GM18861 (cell line): ENCODE results near the gene BMAL1.

Experiments
- ATAC-seq: cut with Tn5 transposase; IDR thresholded peaks from one replicate; pipeline ENCODE4 v1.9.1; 2021; ENCODE audit not compliant: unreplicated experiment

BMAL1 gene

GRCh38 chr11:13290221-13290980 lies 12.8 kb downstream of the BMAL1 start:
- ATAC-seq: no peak

- ATAC-seq: no peak
Observed at GRCh38 chr11:13291361-13291760, 13.8 kb downstream of the BMAL1 start.

GRCh38 chr11:13291800-13292199 lies 14.2 kb downstream of the BMAL1 start:
- no peak for ATAC-seq

- ATAC-seq: no peak
Observed at GRCh38 chr11:13292970-13293369, 15.4 kb downstream of the BMAL1 start.

GRCh38 chr11:13294178-13294577 lies 16.6 kb downstream of the BMAL1 start:
- ATAC-seq: no peak

GRCh38 chr11:13294771-13295579 lies 17.4 kb downstream of the BMAL1 start:
- ATAC-seq: no peak

GRCh38 chr11:13297308-13297916 lies 19.8 kb downstream of the BMAL1 start:
- no peak for ATAC-seq

- no peak for ATAC-seq
Observed at GRCh38 chr11:13297917-13298356, 20.3 kb downstream of the BMAL1 start.

GRCh38 chr11:13298765-13299164 lies 21.2 kb downstream of the BMAL1 start:
- no peak for ATAC-seq

- ATAC-seq: no peak
Observed at GRCh38 chr11:13301522-13301921, 23.9 kb downstream of the BMAL1 start.

GRCh38 chr11:13302420-13302958 lies 24.9 kb downstream of the BMAL1 start:
- no peak for ATAC-seq

- no peak for ATAC-seq
Observed at GRCh38 chr11:13303668-13304649, 26.4 kb downstream of the BMAL1 start.

GRCh38 chr11:13304655-13305335 lies 27.2 kb downstream of the BMAL1 start:
- ATAC-seq: no peak

GRCh38 chr11:13308704-13309103 lies 31.1 kb downstream of the BMAL1 start:
- ATAC-seq: no peak

GRCh38 chr11:13309156-13309555 lies 31.6 kb downstream of the BMAL1 start:
- no peak for ATAC-seq

GRCh38 chr11:13310443-13310842 lies 32.9 kb downstream of the BMAL1 start:
- ATAC-seq: no peak

- no peak for ATAC-seq
Observed at GRCh38 chr11:13311570-13311969, 34.0 kb downstream of the BMAL1 start.

GRCh38 chr11:13313005-13313819 lies 35.6 kb downstream of the BMAL1 start:
- ATAC-seq: no peak
